Gastrocnemius medialis (tissue), 4 donors: ENCODE results near the gene ALOX5.

ENCODE experiments used
- CTCF ChIP-seq, 5 experiments: fragments of 450-650 bp in 3 of 5; fragments of 200-600 bp in 2 of 5; sonication (generic) in 2 of 5; IDR thresholded peaks in 4 of 5; conservative IDR thresholded peaks in 1 of 5; 1 replicate in 4 of 5; 2 replicates in 1 of 5; pipeline ENCODE4 v1.5.1; 2016 to 2019; ENCODE audit warnings: antibody characterized with exemption in 5 of 5, mild to moderate bottlenecking in 3 of 5, moderate library complexity in 3 of 5
- POLR2A ChIP-seq, 2 donors: fragments of 450-650 bp; IDR thresholded peaks; one replicate each; pipeline ENCODE4 v1.6.1; 2017; ENCODE audit warnings: antibody characterized with exemption in 2 of 2, mild to moderate bottlenecking in 2 of 2, moderate library complexity in 2 of 2

- TF ChIP-seq CTCF (IDR thresholded peaks at IDR 0.05 in 4 of 5, conservative IDR thresholded peaks at IDR 0.05 in 1 of 5) (no peak), POLR2A (IDR thresholded peaks at IDR 0.05) (no peak)
Measured at GRCh38 chr10:45399113-45399512, 25.1 kb downstream of the ALOX5 start.
